K562 (cell line): ENCODE data around the gene IL23A. TPM values are rescaled to one million over a fixed set of nuclear protein-coding genes. Genes with fewer than 3 reads are reported as not detected.

Experiments used
- ELF4 ChIP-seq: fragments of 450-650 bp; formaldehyde crosslinking; IDR thresholded peaks from 2 replicates; pipeline ENCODE4 v1.4.0; 2022; ENCODE audit warnings: missing genetic modification characterization
- ETV5 ChIP-seq: sonication (generic); formaldehyde crosslinking; IDR thresholded peaks from 2 replicates; pipeline ENCODE4 v1.4.0; 2020; ENCODE audit warnings: low read depth, mild to moderate bottlenecking, missing genetic modification reagents
- MYBL2 ChIP-seq, 2 experiments: fragments of 450-650 bp in 1 of 2; sonication (generic) in 1 of 2; formaldehyde crosslinking in 1 of 2; IDR thresholded peaks; 2 replicates each; pipeline versions ENCODE4 v1.6.1 to v1.8.1; 2017 to 2022; ENCODE audit warnings: borderline replicate concordance in 1 of 2, inconsistent platforms in 1 of 2, low read depth in 1 of 2, mild to moderate bottlenecking in 1 of 2, missing genetic modification reagents in 1 of 2, moderate library complexity in 1 of 2
- SAFB ChIP-seq: fragments of 200-400 bp; formaldehyde crosslinking; IDR thresholded peaks from 2 replicates; pipeline ENCODE4 v1.6.1; 2017; ENCODE audit warnings: low read depth, low read length, borderline replicate concordance
- ZNF561 ChIP-seq: fragments of 450-650 bp; formaldehyde crosslinking; conservative IDR thresholded peaks from 2 replicates; pipeline ENCODE4 v1.4.0; 2020; ENCODE audit warnings: mild to moderate bottlenecking, moderate library complexity
- ZNF696 ChIP-seq: fragments of 250-450 bp; sonication (Bioruptor Pico); conservative IDR thresholded peaks from 2 replicates; pipeline ENCODE4 v1.4.0; 2020; ENCODE audit warnings: mild to moderate bottlenecking, moderate library complexity
- polyA plus RNA-seq, 8 experiments: library from polyadenylated mRNA; depleted of rRNA in 4 of 8; stranded (reverse) in 5 of 8; unstranded in 3 of 8; fragments of >200 nt; fragmentation: Nextera tagmentation in 2 of 8; fragmentation: Illumina TruSeq in 1 of 8; extraction: Ambion mirVana in 2 of 8; extraction: Trizol in 1 of 8; gene quantifications; 2 replicates each; pipeline versions ENCODE4 v1.2.1 to v1.2.3, GENCODE V29; 2011 to 2014; ENCODE audit warnings: inconsistent platforms in 1 of 8, missing spikeins in 1 of 8
- total RNA-seq, 7 experiments: library from RNA; depleted of rRNA in 6 of 7; stranded (reverse); fragments of >200 nt in 6 of 7; fragmentation: Illumina TruSeq in 2 of 7; extraction: Trizol in 2 of 7; gene quantifications; 2 replicates each; pipeline versions ENCODE4 v1.2.1 to v1.2.3, GENCODE V29; 2011 to 2021; ENCODE audit warnings: low replicate concordance in 1 of 7
- TF ChIP-seq, protein P1 (sequence below), 2 experiments: fragments of 450-650 bp in 1 of 2; sonication (generic) in 1 of 2; formaldehyde crosslinking in 1 of 2; IDR thresholded peaks; 2 replicates each; pipeline versions ENCODE4 v1.7.1 to v1.9.0; 2016 to 2022; ENCODE audit warnings: inconsistent platforms in 1 of 2, mild to moderate bottlenecking in 1 of 2, missing genetic modification reagents in 1 of 2
- TF ChIP-seq, protein P2 (sequence below): sonication (generic); formaldehyde crosslinking; IDR thresholded peaks from 2 replicates; pipeline ENCODE4 v1.8.1; 2023; ENCODE audit warnings: mild to moderate bottlenecking, missing genetic modification reagents, moderate library complexity
- TF ChIP-seq, protein P3 (sequence below): IDR thresholded peaks from 2 replicates; pipeline ENCODE4 v1.6.1; 2014; ENCODE audit warnings: antibody characterized with exemption
- TF ChIP-seq, protein P4 (sequence below): fragments of 450-650 bp; IDR thresholded peaks from 2 replicates; pipeline ENCODE4 v1.6.1; 2018; ENCODE audit warnings: mild to moderate bottlenecking, low read depth; ENCODE audit not compliant: partially characterized antibody

The IL23A gene
- total and polyA plus RNA-seq, 9 of the 15 experiments (the other 6 are each of a cell fraction or from before 2014, with no cell fraction given): 4.4 to 37.2 (median 9.6) TPM

DNA sequence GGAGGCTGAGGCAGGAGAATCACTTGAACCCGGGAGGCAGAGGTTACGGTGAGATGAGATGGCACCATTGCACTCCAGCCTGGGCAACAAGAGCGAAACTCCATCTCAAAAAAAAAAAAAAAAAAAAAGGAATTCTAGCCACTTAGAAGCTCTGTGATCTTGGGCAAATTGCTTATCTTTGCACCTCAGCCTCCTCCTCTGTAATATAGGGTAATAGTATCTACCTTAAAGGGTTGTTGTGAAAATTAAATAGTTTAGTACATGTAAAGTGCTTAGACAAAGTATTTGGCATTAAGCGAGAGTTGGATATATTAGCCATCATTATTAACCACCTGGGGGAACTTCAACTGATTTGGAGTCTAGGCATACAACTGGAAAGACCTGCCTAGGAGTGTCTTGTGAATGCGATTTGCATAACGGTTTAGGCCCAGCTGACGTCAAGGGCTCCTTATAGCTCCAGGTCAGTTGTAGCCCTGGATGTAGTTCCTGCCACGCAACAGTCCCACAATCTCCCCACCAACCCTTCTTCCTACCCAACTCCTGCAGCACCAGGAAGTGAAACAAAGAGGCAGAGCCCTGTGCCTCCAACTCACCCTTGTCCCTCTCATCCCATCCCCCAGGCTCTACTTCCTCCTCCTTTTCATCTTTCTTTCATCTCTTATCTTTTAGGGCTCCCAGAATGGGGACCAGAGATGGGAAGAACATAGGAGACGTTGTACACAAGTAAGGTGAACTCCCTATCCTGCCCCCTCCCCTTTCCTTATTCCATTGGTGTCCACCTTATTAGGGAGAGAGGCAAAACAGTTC lies 2.1 kb upstream of the IL23A start (continued):
- no peak for TF ChIP-seq ZNF696 (CRISPR knock-in tag)
- no peak for TF ChIP-seq SAFB
- TF ChIP-seq, protein P1, sequence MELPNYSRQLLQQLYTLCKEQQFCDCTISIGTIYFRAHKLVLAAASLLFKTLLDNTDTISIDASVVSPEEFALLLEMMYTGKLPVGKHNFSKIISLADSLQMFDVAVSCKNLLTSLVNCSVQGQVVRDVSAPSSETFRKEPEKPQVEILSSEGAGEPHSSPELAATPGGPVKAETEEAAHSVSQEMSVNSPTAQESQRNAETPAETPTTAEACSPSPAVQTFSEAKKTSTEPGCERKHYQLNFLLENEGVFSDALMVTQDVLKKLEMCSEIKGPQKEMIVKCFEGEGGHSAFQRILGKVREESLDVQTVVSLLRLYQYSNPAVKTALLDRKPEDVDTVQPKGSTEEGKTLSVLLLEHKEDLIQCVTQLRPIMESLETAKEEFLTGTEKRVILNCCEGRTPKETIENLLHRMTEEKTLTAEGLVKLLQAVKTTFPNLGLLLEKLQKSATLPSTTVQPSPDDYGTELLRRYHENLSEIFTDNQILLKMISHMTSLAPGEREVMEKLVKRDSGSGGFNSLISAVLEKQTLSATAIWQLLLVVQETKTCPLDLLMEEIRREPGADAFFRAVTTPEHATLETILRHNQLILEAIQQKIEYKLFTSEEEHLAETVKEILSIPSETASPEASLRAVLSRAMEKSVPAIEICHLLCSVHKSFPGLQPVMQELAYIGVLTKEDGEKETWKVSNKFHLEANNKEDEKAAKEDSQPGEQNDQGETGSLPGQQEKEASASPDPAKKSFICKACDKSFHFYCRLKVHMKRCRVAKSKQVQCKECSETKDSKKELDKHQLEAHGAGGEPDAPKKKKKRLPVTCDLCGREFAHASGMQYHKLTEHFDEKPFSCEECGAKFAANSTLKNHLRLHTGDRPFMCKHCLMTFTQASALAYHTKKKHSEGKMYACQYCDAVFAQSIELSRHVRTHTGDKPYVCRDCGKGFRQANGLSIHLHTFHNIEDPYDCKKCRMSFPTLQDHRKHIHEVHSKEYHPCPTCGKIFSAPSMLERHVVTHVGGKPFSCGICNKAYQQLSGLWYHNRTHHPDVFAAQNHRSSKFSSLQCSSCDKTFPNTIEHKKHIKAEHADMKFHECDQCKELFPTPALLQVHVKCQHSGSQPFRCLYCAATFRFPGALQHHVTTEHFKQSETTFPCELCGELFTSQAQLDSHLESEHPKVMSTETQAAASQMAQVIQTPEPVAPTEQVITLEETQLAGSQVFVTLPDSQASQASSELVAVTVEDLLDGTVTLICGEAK (IDR thresholded peaks at IDR 0.05): peak; percentile 91
- TF ChIP-seq, protein P1 (CRISPR knock-in tag; IDR thresholded peaks at IDR 0.05): no peak
- TF ChIP-seq ELF4 (CRISPR knock-in tag): peak; percentile 96
- TF ChIP-seq, protein P2, sequence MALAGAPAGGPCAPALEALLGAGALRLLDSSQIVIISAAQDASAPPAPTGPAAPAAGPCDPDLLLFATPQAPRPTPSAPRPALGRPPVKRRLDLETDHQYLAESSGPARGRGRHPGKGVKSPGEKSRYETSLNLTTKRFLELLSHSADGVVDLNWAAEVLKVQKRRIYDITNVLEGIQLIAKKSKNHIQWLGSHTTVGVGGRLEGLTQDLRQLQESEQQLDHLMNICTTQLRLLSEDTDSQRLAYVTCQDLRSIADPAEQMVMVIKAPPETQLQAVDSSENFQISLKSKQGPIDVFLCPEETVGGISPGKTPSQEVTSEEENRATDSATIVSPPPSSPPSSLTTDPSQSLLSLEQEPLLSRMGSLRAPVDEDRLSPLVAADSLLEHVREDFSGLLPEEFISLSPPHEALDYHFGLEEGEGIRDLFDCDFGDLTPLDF (CRISPR knock-in tag): no peak
- TF ChIP-seq, protein P3, sequence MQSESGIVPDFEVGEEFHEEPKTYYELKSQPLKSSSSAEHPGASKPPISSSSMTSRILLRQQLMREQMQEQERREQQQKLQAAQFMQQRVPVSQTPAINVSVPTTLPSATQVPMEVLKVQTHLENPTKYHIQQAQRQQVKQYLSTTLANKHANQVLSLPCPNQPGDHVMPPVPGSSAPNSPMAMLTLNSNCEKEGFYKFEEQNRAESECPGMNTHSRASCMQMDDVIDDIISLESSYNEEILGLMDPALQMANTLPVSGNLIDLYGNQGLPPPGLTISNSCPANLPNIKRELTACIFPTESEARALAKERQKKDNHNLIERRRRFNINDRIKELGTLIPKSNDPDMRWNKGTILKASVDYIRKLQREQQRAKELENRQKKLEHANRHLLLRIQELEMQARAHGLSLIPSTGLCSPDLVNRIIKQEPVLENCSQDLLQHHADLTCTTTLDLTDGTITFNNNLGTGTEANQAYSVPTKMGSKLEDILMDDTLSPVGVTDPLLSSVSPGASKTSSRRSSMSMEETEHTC: peak; percentile 70; the same call in 1 of the 2 replicates
- peak; percentile 84 for TF ChIP-seq MYBL2 (IDR thresholded peaks at IDR 0.05; ENCODE audit: low read depth)
- no peak for TF ChIP-seq MYBL2 (CRISPR knock-in tag; IDR thresholded peaks at IDR 0.05; ENCODE audit: borderline replicate concordance)
- TF ChIP-seq ETV5 (CRISPR knock-in tag): peak; percentile 56; the same call in 1 of the 2 replicates
- no peak for TF ChIP-seq ZNF561
- TF ChIP-seq, protein P4, sequence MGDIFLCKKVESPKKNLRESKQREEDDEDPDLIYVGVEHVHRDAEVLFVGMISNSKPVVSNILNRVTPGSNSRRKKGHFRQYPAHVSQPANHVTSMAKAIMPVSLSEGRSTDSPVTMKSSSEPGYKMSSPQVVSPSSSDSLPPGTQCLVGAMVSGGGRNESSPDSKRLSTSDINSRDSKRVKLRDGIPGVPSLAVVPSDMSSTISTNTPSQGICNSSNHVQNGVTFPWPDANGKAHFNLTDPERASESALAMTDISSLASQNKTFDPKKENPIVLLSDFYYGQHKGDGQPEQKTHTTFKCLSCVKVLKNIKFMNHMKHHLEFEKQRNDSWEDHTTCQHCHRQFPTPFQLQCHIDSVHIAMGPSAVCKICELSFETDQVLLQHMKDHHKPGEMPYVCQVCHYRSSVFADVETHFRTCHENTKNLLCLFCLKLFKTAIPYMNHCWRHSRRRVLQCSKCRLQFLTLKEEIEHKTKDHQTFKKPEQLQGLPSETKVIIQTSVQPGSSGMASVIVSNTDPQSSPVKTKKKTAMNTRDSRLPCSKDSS: no peak
